ENCODE results near the gene SGO2. TPM values are rescaled to one million over a fixed set of nuclear protein-coding genes. Genes with fewer than 3 reads are reported as not detected.
A peak's percentile ranks its signal among the peaks of the same experiment; 100 is the strongest.

SGO2 gene
- total and polyA plus RNA-seq, 2 of the 13 experiments (the other 11 are each of a cell fraction or from before 2014, with no cell fraction given) = 5.1 to 16.2 TPM

DNA sequence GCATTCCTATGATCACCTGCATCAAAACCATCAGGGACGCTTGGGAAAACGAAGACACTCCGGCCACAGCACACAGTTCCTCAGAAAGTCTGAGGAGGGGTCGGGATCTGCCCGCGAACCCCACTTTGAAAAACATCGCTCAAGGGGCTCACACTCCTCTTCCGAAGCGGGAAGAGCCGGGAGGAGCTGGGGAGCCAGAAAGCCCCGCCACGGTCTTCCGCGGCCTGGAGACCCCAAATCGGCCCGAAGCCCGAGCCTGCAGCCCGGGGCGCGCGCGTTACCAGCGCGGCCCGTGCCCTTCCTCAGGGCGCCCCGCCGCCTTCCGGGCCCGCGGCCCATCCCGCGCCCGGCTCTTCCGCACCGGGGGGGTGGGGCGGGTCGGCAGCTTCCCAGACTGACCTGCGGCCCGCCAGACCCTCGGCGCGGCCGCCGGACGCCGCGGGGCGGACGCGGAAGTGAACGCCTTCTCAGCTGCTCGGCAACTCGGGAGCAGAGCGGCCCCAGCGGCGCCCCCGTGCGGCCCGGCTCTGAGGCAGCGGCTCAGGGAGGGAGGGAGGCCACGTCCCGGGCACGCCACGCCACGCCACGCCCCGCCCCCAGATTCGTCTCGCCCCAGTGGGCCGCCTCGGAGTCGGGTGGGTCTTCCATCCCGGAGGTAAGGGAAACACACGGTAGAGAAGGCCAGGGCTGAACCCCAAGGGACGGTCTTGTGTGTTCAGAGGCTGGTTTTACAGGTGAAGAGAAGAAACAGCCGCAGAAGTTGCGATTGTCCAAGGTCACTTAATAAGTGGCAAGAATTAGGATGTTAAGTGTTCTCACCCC, 16.2 kb upstream of the SGO2 start, which contains the start of gene KCTD18 (continued):
- TF ChIP-seq, protein P1, sequence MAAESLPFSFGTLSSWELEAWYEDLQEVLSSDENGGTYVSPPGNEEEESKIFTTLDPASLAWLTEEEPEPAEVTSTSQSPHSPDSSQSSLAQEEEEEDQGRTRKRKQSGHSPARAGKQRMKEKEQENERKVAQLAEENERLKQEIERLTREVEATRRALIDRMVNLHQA (CRISPR knock-in tag; IDR thresholded peaks at IDR 0.05) = no peak
- peak; percentile 71 for TF ChIP-seq GABPA (IDR thresholded peaks at IDR 0.05; ENCODE audit: low read depth, low read length)
- TF ChIP-seq GABPA (CRISPR knock-in tag; IDR thresholded peaks at IDR 0.05; ENCODE audit: low read depth) = peak; percentile 42; the same call in 1 of the 2 replicates
- TF ChIP-seq ZNF530 (CRISPR knock-in tag; IDR thresholded peaks at IDR 0.05; ENCODE audit: low read depth) = no peak
- TF ChIP-seq, protein P2, sequence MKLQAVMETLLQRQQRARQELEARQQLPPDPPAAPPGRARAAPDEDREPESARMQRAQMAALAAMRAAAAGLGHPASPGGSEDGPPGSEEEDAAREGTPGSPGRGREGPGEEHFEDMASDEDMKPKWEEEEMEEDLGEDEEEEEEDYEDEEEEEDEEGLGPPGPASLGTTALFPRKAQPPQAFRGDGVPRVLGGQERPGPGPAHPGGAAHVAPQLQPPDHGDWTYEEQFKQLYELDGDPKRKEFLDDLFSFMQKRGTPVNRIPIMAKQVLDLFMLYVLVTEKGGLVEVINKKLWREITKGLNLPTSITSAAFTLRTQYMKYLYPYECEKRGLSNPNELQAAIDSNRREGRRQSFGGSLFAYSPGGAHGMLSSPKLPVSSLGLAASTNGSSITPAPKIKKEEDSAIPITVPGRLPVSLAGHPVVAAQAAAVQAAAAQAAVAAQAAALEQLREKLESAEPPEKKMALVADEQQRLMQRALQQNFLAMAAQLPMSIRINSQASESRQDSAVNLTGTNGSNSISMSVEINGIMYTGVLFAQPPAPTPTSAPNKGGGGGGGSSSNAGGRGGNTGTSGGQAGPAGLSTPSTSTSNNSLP (IDR thresholded peaks at IDR 0.05; ENCODE audit: low read depth, low read length) = no peak
- no peak for TF ChIP-seq ZNF510 (CRISPR knock-in tag; IDR thresholded peaks at IDR 0.05; ENCODE audit: low read depth)
- no peak for TF ChIP-seq RFX5 (IDR thresholded peaks at IDR 0.05; ENCODE audit: low read depth, low read length)
- TF ChIP-seq, protein P3, sequence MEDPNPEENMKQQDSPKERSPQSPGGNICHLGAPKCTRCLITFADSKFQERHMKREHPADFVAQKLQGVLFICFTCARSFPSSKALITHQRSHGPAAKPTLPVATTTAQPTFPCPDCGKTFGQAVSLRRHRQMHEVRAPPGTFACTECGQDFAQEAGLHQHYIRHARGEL (CRISPR knock-in tag; IDR thresholded peaks at IDR 0.05) = no peak
- TF ChIP-seq, protein P4, sequence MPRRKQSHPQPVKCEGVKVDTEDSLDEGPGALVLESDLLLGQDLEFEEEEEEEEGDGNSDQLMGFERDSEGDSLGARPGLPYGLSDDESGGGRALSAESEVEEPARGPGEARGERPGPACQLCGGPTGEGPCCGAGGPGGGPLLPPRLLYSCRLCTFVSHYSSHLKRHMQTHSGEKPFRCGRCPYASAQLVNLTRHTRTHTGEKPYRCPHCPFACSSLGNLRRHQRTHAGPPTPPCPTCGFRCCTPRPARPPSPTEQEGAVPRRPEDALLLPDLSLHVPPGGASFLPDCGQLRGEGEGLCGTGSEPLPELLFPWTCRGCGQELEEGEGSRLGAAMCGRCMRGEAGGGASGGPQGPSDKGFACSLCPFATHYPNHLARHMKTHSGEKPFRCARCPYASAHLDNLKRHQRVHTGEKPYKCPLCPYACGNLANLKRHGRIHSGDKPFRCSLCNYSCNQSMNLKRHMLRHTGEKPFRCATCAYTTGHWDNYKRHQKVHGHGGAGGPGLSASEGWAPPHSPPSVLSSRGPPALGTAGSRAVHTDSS (CRISPR knock-in tag; conservative IDR thresholded peaks at IDR 0.05) = no peak
- peak; percentile 85 for TF ChIP-seq KLF6 (CRISPR knock-in tag; IDR thresholded peaks at IDR 0.05)
- TF ChIP-seq, protein P5, sequence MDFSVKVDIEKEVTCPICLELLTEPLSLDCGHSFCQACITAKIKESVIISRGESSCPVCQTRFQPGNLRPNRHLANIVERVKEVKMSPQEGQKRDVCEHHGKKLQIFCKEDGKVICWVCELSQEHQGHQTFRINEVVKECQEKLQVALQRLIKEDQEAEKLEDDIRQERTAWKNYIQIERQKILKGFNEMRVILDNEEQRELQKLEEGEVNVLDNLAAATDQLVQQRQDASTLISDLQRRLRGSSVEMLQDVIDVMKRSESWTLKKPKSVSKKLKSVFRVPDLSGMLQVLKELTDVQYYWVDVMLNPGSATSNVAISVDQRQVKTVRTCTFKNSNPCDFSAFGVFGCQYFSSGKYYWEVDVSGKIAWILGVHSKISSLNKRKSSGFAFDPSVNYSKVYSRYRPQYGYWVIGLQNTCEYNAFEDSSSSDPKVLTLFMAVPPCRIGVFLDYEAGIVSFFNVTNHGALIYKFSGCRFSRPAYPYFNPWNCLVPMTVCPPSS (IDR thresholded peaks at IDR 0.05) = no peak
- TF ChIP-seq, protein P6, sequence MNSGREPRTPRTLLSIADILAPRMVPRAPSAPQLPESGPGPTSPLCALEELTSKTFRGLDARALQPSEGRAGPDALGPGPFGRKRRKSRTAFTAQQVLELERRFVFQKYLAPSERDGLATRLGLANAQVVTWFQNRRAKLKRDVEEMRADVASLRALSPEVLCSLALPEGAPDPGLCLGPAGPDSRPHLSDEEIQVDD (CRISPR knock-in tag; IDR thresholded peaks at IDR 0.05; ENCODE audit: borderline replicate concordance) = peak; percentile 32; the same call in 1 of the 2 replicates
- no peak for TF ChIP-seq ZFP36L2 (CRISPR knock-in tag; IDR thresholded peaks at IDR 0.05)
- TF ChIP-seq ZBTB3 (CRISPR knock-in tag; IDR thresholded peaks at IDR 0.05; ENCODE audit: borderline replicate concordance, low read depth) = no peak; the same call in 1 of the 2 replicates
- no peak for TF ChIP-seq NFKB2 (CRISPR knock-in tag; IDR thresholded peaks at IDR 0.05; ENCODE audit: borderline replicate concordance)
- TF ChIP-seq, protein P7, sequence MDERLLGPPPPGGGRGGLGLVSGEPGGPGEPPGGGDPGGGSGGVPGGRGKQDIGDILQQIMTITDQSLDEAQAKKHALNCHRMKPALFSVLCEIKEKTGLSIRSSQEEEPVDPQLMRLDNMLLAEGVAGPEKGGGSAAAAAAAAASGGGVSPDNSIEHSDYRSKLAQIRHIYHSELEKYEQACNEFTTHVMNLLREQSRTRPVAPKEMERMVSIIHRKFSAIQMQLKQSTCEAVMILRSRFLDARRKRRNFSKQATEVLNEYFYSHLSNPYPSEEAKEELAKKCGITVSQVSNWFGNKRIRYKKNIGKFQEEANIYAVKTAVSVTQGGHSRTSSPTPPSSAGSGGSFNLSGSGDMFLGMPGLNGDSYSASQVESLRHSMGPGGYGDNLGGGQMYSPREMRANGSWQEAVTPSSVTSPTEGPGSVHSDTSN (CRISPR knock-in tag; IDR thresholded peaks at IDR 0.05) = no peak
- TF ChIP-seq RXRB (CRISPR knock-in tag; IDR thresholded peaks at IDR 0.05; ENCODE audit: borderline replicate concordance) = peak; percentile 59; the same call in 1 of the 2 replicates
- TF ChIP-seq, protein P8, sequence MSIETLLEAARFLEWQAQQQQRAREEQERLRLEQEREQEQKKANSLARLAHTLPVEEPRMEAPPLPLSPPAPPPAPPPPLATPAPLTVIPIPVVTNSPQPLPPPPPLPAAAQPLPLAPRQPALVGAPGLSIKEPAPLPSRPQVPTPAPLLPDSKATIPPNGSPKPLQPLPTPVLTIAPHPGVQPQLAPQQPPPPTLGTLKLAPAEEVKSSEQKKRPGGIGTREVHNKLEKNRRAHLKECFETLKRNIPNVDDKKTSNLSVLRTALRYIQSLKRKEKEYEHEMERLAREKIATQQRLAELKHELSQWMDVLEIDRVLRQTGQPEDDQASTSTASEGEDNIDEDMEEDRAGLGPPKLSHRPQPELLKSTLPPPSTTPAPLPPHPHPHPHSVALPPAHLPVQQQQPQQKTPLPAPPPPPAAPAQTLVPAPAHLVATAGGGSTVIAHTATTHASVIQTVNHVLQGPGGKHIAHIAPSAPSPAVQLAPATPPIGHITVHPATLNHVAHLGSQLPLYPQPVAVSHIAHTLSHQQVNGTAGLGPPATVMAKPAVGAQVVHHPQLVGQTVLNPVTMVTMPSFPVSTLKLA (IDR thresholded peaks at IDR 0.05) = no peak

Measured in HepG2 (cell line).